ENCODE measurements around the gene VSX1.

GRCh38 chr20:25087186-25087929 lies 5.4 kb upstream of the VSX1 start:
- no peak for TF ChIP-seq CTCF (optimal IDR thresholded peaks at IDR 0.05 in 1 of 3, IDR thresholded peaks at IDR 0.05 in 1 of 3, conservative IDR thresholded peaks at IDR 0.05 in 1 of 3; ENCODE audit: extremely low read depth in 1 of 3, insufficient read depth in 2 of 3, low read length in 3 of 3)
- no peak for TF ChIP-seq EZH2 (IDR thresholded peaks at IDR 0.05; ENCODE audit: low read length)
